GM12874 (cell line): Measurements from ENCODE around the gene ZBED2.

Experiments used
- TF ChIP-seq, protein P1 (sequence below): IDR thresholded peaks from 2 replicates; pipeline ENCODE4 v1.5.1; 2011; ENCODE audit warnings: low read depth, mild to moderate bottlenecking, control low read depth, low read length, moderate library complexity; ENCODE audit not compliant: insufficient read depth

Gene ZBED2

DNA sequence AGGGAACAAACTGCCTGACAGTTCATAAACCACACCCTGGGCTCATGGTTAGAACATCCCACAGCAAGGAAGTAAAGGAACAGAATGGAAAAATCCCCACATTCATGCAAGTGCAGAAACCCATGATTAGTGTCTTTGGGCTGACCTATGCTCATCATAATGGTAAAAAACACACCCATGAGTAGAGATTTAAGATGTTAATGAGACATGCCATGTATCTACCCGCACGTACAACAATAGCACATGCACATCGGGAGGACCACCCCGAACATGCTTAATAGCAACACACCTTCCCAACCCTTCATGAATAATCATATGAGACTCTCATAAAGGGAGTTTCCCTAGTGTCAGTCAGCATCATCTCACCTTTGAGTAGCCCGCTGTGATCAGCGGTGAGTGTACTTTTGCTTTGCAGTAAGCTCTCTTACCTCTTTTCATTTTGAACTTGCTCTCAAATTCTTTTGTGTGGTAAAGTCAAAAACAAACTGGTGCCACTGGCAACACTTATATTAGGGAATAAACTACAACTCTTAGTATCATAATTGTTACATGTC is 23.2 kb downstream of the ZBED2 start:
- TF ChIP-seq, protein P1, sequence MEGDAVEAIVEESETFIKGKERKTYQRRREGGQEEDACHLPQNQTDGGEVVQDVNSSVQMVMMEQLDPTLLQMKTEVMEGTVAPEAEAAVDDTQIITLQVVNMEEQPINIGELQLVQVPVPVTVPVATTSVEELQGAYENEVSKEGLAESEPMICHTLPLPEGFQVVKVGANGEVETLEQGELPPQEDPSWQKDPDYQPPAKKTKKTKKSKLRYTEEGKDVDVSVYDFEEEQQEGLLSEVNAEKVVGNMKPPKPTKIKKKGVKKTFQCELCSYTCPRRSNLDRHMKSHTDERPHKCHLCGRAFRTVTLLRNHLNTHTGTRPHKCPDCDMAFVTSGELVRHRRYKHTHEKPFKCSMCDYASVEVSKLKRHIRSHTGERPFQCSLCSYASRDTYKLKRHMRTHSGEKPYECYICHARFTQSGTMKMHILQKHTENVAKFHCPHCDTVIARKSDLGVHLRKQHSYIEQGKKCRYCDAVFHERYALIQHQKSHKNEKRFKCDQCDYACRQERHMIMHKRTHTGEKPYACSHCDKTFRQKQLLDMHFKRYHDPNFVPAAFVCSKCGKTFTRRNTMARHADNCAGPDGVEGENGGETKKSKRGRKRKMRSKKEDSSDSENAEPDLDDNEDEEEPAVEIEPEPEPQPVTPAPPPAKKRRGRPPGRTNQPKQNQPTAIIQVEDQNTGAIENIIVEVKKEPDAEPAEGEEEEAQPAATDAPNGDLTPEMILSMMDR = no peak

DNA sequence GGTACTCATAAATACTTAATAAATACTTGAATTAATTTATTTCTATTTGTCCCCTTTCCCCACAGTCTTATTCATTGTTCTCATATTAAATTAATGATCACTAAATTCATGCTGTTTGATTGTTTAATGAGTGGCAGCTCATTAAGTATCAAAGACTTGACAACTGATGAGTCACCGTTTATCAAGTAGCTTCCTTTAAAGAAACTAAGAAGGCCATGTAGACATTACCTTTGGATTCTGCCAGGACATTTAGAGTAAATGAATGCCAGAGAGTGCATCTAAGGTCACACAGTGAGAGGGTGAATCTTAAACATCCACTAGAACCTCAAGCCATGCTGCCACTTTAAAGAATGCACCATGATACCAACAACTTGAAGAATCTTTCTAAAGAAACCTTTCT is 23.9 kb downstream of the ZBED2 start:
- TF ChIP-seq, protein P1 = no peak

DNA sequence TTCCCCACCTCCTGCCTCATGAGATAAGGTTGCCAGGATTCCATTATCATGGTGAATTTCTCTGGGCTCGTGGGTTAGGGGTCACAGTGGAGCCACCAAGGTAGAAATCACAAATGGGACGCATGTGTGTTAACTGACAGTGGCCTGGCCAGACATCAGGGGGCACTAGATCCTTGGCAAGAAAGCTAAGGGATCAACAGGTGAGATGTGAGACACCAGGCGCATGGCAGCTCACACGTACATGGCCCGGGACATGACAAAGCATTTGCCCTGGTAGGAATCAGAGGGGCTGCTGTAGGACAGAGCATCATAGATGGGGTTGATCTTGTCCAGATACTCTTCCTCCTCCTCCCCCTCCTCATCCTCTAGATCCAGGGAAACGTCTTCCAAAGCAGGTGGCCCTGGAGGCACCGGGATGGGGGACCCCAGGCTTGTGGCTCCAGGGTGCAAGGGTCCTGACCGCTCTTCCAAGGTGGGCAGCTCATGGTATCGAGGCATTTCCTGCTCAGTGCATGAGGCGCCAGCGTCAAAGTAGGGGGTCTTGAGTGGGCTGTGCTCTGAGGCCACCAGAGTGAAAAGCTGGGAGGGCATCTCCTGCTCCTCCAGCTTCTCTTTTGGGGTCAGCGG is 24.6 kb downstream of the ZBED2 start:
- TF ChIP-seq, protein P1 = no peak

DNA sequence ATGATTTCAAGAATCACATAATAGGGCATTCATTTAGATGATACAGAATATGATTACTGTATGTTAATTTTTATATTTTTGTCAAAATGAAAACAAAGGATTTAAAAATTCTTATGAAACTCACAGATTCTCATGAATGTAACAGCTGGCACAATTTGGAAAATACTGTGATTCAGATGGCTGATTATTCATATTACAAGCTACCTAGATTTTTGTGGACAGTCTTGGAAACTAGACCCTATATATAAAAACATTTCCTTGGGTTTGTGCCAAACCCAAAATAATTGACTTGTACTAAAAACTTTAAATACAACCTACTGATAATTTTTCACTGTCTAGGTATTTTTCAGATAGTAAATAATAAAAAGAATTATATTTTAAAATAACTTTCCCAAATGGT is 26.2 kb downstream of the ZBED2 start:
- TF ChIP-seq, protein P1 = no peak

DNA sequence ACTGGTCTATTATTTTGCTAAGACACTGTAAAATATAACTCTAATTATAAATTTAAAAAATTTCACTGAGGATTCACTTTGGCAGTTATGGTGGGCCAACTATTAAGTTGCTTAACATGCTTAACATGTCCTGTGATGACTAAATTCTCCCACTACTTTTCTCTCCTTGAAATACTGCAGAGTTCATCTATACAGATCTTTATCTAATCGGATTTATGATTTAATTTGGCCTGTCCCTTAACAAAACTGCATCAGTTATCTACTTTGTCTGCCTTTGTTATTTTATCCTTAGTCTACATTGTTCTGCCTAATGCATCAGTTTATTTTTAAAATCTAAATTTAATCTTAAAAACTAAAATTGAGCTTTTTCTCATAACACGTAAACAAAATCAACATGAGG is 26.8 kb downstream of the ZBED2 start:
- TF ChIP-seq, protein P1 = no peak

DNA sequence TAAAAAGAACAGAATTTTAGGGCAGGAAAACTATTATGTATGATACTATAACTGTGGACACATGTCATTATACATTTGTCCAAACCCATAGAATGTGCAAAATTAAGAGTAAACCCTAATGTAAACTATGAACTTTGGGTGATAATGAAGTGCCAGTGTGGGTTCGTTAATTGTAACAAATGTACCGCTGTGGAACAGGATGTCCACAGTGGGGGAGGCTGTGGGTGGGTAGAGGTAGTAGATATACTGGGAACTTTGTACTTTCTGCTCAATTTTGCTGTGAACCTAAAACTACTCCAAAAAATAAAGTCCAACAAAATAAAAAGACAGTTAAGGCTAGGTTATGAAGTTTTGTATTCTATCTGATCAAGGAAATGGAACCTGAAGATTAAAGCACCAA is 28.3 kb downstream of the ZBED2 start:
- TF ChIP-seq, protein P1 = no peak

DNA sequence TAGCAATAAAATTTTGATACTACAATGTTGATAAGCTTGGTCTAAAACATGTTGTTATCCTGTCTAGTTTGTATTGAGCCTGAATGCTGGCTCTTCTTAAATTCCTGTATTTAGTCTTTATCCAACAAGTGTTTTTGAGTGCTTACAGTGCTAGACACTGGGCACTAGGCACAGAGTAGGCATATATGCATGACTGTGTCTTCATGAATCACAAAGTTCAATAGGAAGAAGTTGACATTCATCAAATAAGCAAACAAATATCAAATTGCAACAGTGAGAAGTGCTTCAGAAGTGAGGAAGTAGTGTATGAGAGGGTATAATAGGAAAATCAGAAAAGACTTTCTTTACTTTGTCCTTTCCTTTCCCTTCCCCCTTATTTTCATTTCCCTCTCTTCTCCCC is 46.4 kb downstream of the ZBED2 start:
- TF ChIP-seq, protein P1 = no peak

DNA sequence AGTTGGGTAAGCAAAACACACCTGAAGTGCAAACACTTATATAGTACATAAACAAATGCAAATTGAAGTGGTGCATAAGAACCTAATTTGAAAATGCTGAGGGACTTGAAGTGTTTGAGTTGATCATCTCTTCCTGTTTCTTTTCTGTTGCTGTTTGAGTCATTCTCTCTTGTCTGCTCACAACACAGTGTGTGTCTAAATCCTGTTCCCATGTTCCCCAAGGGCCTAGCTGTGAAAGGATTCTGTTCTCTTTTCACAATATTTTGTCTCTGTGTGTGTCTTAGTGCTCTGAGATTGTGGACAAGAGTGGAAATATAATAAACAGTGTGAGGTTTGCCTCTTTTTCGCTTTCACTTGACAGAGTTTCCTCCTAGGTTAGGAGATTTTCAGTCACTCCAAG is 47.1 kb downstream of the ZBED2 start:
- TF ChIP-seq, protein P1 = no peak
